Liver (tissue), 9 donors: ENCODE results near the gene HOXB5. TPM values are rescaled to one million over a fixed set of nuclear protein-coding genes. Genes with fewer than 3 reads are reported as not detected.

Experiments
- DNase-seq: peaks from one replicate; pipeline ENCODE4 v3.0.0-alpha.2; 2017; ENCODE audit warnings: low spot score
- H3K27ac ChIP-seq, 2 donors: one replicate each; pipeline ENCODE4 v1.7.0; 2013; ENCODE audit warnings: inconsistent platforms in 2 of 2, low read length in 2 of 2, control low read depth in 1 of 2, low read depth in 1 of 2, mild to moderate bottlenecking in 1 of 2
- H3K27me3 ChIP-seq, 4 donors: one replicate each; pipeline versions ENCODE4 v1.6.1 to v1.7.0; 2013; ENCODE audit warnings: low read length in 3 of 4, inconsistent platforms in 1 of 4, mild to moderate bottlenecking in 1 of 4, moderate library complexity in 1 of 4; ENCODE audit not compliant: control insufficient read depth in 4 of 4, insufficient read depth in 4 of 4
- H3K36me3 ChIP-seq, 4 donors: one replicate each; pipeline versions ENCODE4 v1.6.1 to v1.7.0; 2013; ENCODE audit warnings: low read length in 3 of 4, mild to moderate bottlenecking in 3 of 4, low read depth in 1 of 4, moderate library complexity in 1 of 4; ENCODE audit not compliant: control insufficient read depth in 4 of 4, insufficient read depth in 3 of 4
- H3K4me1 ChIP-seq, 4 donors: one replicate each; pipeline versions ENCODE4 v1.6.1 to v1.7.0; 2013; ENCODE audit warnings: low read length in 3 of 4, mild to moderate bottlenecking in 3 of 4, moderate library complexity in 1 of 4; ENCODE audit not compliant: control insufficient read depth in 4 of 4, insufficient read depth in 4 of 4
- H3K4me3 ChIP-seq, 3 donors: one replicate each; pipeline versions ENCODE4 v1.6.1 to v1.7.0; 2013; ENCODE audit warnings: low read length in 3 of 3, control low read depth in 1 of 3, low read depth in 1 of 3, mild to moderate bottlenecking in 1 of 3
- H3K9ac ChIP-seq, 2 donors: one replicate each; pipeline ENCODE4 v1.7.0; 2013; ENCODE audit warnings: low read length in 2 of 2, mild to moderate bottlenecking in 2 of 2, moderate library complexity in 2 of 2, control low read depth in 1 of 2, low read depth in 1 of 2
- H3K9me3 ChIP-seq, 4 donors: one replicate each; pipeline versions ENCODE4 v1.6.1 to v1.7.0; 2013; ENCODE audit warnings: low read length in 3 of 4; ENCODE audit not compliant: control insufficient read depth in 4 of 4
- CTCF ChIP-seq: fragments of 150-350 bp; IDR thresholded peaks from 2 replicates; pipeline ENCODE4 v1.5.1; 2017; ENCODE audit warnings: improper control_type of control experiment, low read depth, low read length; ENCODE audit not compliant: missing input control
- EGR1 ChIP-seq, 2 donors: IDR thresholded peaks; 2 replicates each; pipeline ENCODE4 v1.6.1; 2016 to 2018; ENCODE audit warnings: antibody characterized with exemption in 2 of 2, low read depth in 2 of 2
- FOXA1 ChIP-seq: IDR thresholded peaks from 2 replicates; pipeline ENCODE4 v1.6.1; 2016; ENCODE audit warnings: antibody characterized with exemption
- FOXA2 ChIP-seq: IDR thresholded peaks from 2 replicates; pipeline ENCODE4 v1.6.1; 2016; ENCODE audit warnings: antibody characterized with exemption
- GABPA ChIP-seq, 2 donors: IDR thresholded peaks in 1 of 2; conservative IDR thresholded peaks in 1 of 2; 2 replicates each; pipeline ENCODE4 v1.6.1; 2016; ENCODE audit warnings: antibody characterized with exemption in 2 of 2, mild to moderate bottlenecking in 1 of 2, moderate library complexity in 1 of 2
- HNF4A ChIP-seq, 2 donors: conservative IDR thresholded peaks; 2 replicates each; pipeline ENCODE4 v1.6.1; 2016; ENCODE audit warnings: antibody characterized with exemption in 2 of 2, mild to moderate bottlenecking in 2 of 2
- HNF4G ChIP-seq: IDR thresholded peaks from 2 replicates; pipeline ENCODE4 v1.6.1; 2016; ENCODE audit warnings: antibody characterized with exemption
- JUND ChIP-seq, 2 donors: IDR thresholded peaks; 2 replicates each; pipeline ENCODE4 v1.6.1; 2016; ENCODE audit warnings: antibody characterized with exemption in 2 of 2
- NR2F2 ChIP-seq: IDR thresholded peaks from 2 replicates; pipeline ENCODE4 v1.6.1; 2016; ENCODE audit warnings: antibody characterized with exemption
- RAD21 ChIP-seq, 2 donors: IDR thresholded peaks; 2 replicates each; pipeline ENCODE4 v1.6.1; 2016; ENCODE audit warnings: antibody characterized with exemption in 2 of 2, mild to moderate bottlenecking in 2 of 2
- SP1 ChIP-seq: IDR thresholded peaks from 2 replicates; pipeline ENCODE4 v1.6.1; 2018; ENCODE audit warnings: antibody characterized with exemption, mild to moderate bottlenecking
- YY1 ChIP-seq: IDR thresholded peaks from 2 replicates; pipeline ENCODE4 v1.6.1; 2016; ENCODE audit warnings: antibody characterized with exemption, mild to moderate bottlenecking
- WGBS: extraction: QIAGEN DNeasy Blood & Tissue Kit; methylation state at CpG from one replicate; pipeline ENCODE4 v1.1.7; 2013; 5-methylcytosine and 5-hydroxymethylcytosine counted together
- polyA plus RNA-seq, 2 donors: library from polyadenylated mRNA; stranded (reverse) in 1 of 2; unstranded in 1 of 2; fragments of 200-250 nt in 1 of 2; fragments of >200 nt in 1 of 2; fragmentation: Nextera tagmentation in 1 of 2; extraction: Ambion mirVana in 1 of 2; gene quantifications; one replicate each; pipeline versions ENCODE4 v1.2.1 to v1.2.3, GENCODE V29; 2013 to 2015
- total RNA-seq, 2 donors: library from RNA; depleted of rRNA; stranded (reverse); fragments of >200 nt; gene quantifications; one replicate each; pipeline ENCODE4 v1.2.3, GENCODE V29; 2014
- TF ChIP-seq, protein P1 (sequence below): IDR thresholded peaks from 2 replicates; pipeline ENCODE4 v1.6.1; 2016; ENCODE audit warnings: antibody characterized with exemption, mild to moderate bottlenecking
- TF ChIP-seq, protein P2 (sequence below): IDR thresholded peaks from 2 replicates; pipeline ENCODE4 v1.6.1; 2016; ENCODE audit warnings: antibody characterized with exemption
- TF ChIP-seq, protein P3 (sequence below): IDR thresholded peaks from 2 replicates; pipeline ENCODE4 v1.6.1; 2016; ENCODE audit warnings: antibody characterized with exemption
- donor health status: healthy.
- donor health status: healthy.
- donor health status: healthy.
- donor health status: healthy.
- donor health status: healthy.

HOXB5 gene
- total and polyA plus RNA-seq, 4 donors = 0.08 to 0.38 (median 0.36) TPM; not detected in 1

GRCh38 chr17:48568499-48569239 lies 24.9 kb downstream of the HOXB5 start:
- Histone ChIP-seq H3K4me1 (peaks cover 0 to 2% (median 0%) of the 10 kb centered on the region in 4 donors), H3K4me3 (peak overlapping the region in 1 of 3 donors; percentile 5), H3K9me3 (no peaks in the 10 kb centered on the region), H3K9ac (peak overlapping the region in 1 of 2 donors; percentile 36), H3K36me3 (no peaks in the 10 kb centered on the region), H3K27me3 (peaks cover 0 to 38% (median 9%) of the 10 kb centered on the region in 4 donors), H3K27ac (peak overlapping the region in 1 of 2 donors; percentile 51)
- no peak for DNase-seq
- TF ChIP-seq NR2F2 (no peak), YY1 (no peak), CTCF (no peak), RAD21 (IDR thresholded peaks at IDR 0.05) (no peak), FOXA2 (no peak), HNF4G (no peak)
- TF ChIP-seq, protein P1, sequence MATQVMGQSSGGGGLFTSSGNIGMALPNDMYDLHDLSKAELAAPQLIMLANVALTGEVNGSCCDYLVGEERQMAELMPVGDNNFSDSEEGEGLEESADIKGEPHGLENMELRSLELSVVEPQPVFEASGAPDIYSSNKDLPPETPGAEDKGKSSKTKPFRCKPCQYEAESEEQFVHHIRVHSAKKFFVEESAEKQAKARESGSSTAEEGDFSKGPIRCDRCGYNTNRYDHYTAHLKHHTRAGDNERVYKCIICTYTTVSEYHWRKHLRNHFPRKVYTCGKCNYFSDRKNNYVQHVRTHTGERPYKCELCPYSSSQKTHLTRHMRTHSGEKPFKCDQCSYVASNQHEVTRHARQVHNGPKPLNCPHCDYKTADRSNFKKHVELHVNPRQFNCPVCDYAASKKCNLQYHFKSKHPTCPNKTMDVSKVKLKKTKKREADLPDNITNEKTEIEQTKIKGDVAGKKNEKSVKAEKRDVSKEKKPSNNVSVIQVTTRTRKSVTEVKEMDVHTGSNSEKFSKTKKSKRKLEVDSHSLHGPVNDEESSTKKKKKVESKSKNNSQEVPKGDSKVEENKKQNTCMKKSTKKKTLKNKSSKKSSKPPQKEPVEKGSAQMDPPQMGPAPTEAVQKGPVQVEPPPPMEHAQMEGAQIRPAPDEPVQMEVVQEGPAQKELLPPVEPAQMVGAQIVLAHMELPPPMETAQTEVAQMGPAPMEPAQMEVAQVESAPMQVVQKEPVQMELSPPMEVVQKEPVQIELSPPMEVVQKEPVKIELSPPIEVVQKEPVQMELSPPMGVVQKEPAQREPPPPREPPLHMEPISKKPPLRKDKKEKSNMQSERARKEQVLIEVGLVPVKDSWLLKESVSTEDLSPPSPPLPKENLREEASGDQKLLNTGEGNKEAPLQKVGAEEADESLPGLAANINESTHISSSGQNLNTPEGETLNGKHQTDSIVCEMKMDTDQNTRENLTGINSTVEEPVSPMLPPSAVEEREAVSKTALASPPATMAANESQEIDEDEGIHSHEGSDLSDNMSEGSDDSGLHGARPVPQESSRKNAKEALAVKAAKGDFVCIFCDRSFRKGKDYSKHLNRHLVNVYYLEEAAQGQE = no peak
- 16% methylated on average over 33 of the region's 33 CpGs for whole genome bisulfite sequencing

GRCh38 chr17:48567646-48568354 lies 25.8 kb downstream of the HOXB5 start:
- no peak overlapping the region for H3K27ac ChIP-seq
- H3K9ac ChIP-seq = no peak overlapping the region
- H3K36me3 ChIP-seq = no peaks in the 10 kb centered on the region
- H3K4me1 ChIP-seq = peaks cover 0 to 2% (median 0%) of the 10 kb centered on the region in 4 donors
- TF ChIP-seq, protein P1 = no peak
- no peak for TF ChIP-seq FOXA2
- no peak for TF ChIP-seq CTCF
- no peak for TF ChIP-seq HNF4A (conservative IDR thresholded peaks at IDR 0.05)
- TF ChIP-seq SP1 = no peak
- TF ChIP-seq, protein P2, sequence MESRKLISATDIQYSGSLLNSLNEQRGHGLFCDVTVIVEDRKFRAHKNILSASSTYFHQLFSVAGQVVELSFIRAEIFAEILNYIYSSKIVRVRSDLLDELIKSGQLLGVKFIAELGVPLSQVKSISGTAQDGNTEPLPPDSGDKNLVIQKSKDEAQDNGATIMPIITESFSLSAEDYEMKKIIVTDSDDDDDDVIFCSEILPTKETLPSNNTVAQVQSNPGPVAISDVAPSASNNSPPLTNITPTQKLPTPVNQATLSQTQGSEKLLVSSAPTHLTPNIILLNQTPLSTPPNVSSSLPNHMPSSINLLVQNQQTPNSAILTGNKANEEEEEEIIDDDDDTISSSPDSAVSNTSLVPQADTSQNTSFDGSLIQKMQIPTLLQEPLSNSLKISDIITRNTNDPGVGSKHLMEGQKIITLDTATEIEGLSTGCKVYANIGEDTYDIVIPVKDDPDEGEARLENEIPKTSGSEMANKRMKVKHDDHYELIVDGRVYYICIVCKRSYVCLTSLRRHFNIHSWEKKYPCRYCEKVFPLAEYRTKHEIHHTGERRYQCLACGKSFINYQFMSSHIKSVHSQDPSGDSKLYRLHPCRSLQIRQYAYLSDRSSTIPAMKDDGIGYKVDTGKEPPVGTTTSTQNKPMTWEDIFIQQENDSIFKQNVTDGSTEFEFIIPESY = no peak
- no peak for TF ChIP-seq RAD21 (IDR thresholded peaks at IDR 0.05)
- no peak for TF ChIP-seq EGR1 (IDR thresholded peaks at IDR 0.05; ENCODE audit: low read depth in 2 of 2)
- TF ChIP-seq FOXA1 = no peak
- no peak for TF ChIP-seq YY1
- TF ChIP-seq, protein P3, sequence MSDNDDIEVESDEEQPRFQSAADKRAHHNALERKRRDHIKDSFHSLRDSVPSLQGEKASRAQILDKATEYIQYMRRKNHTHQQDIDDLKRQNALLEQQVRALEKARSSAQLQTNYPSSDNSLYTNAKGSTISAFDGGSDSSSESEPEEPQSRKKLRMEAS = no peak
- TF ChIP-seq JUND (IDR thresholded peaks at IDR 0.05) = no peak
- no peak for TF ChIP-seq GABPA (IDR thresholded peaks at IDR 0.05 in 1 of 2, conservative IDR thresholded peaks at IDR 0.05 in 1 of 2)
- WGBS = 21% methylated on average over 2 of the region's 2 CpGs
- peaks cover 0 to 36% (median 11%) of the 10 kb centered on the region in 4 donors for H3K27me3 ChIP-seq
- no peaks in the 10 kb centered on the region for H3K9me3 ChIP-seq
- DNase-seq = no peak
- no peak overlapping the region for H3K4me3 ChIP-seq
